Suppressor macrophage treated with lipopolysaccharide for 1 hour (primary cell): Measurements from ENCODE around the gene SH3BP4.

Experiments
- DNase-seq, 3 donors: peaks; one replicate each; pipeline ENCODE4 v3.0.0-alpha.2; 2020 to 2022

Gene SH3BP4

GRCh38 chr2:235097196-235097595, 145.4 kb downstream of the SH3BP4 start:
- DNase-seq: no peak

- DNase-seq: no peak
These were observed 146.5 kb downstream of the SH3BP4 start for GRCh38 chr2:235098269-235098668.

- DNase-seq: no peak
These were observed 147.1 kb downstream of the SH3BP4 start for GRCh38 chr2:235098736-235099494.

GRCh38 chr2:235102896-235103295, 151.1 kb downstream of the SH3BP4 start:
- no peak for DNase-seq
